ENCODE data around the gene LIN9.
"Not testable (repeated sequence)": the region's sequence is repeated elsewhere in the genome, so short reads cannot be mapped to it uniquely, and the experiment has no call there.

Gene LIN9

DNA sequence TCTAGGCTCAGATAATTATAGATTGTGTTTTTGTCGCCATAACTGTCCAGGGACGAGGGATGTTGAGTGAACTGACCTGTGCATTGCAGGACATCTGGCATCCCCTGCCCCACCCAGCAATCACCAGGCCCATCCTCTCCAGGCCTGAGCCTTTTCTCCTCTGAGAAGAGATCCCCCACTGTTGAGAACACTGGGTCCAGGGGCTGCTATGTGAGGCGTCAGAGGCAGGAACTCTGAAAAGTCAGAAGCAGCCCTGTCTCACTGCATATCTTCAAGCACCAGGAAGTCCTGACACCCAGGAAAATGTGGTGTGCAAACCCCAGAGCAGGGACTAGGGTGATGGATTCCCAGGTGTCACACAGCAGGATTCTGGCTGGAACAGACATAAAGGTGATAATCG lies 105.3 kb downstream of the LIN9 start:
- no peak for DNase-seq (ENCODE audit: low spot score)
- in situ Hi-C loops (cut with MboI; ENCODE audit: low sequenced_read_pairs, unreplicated experiment) = no loop called here
- TF ChIP-seq, protein P1, sequence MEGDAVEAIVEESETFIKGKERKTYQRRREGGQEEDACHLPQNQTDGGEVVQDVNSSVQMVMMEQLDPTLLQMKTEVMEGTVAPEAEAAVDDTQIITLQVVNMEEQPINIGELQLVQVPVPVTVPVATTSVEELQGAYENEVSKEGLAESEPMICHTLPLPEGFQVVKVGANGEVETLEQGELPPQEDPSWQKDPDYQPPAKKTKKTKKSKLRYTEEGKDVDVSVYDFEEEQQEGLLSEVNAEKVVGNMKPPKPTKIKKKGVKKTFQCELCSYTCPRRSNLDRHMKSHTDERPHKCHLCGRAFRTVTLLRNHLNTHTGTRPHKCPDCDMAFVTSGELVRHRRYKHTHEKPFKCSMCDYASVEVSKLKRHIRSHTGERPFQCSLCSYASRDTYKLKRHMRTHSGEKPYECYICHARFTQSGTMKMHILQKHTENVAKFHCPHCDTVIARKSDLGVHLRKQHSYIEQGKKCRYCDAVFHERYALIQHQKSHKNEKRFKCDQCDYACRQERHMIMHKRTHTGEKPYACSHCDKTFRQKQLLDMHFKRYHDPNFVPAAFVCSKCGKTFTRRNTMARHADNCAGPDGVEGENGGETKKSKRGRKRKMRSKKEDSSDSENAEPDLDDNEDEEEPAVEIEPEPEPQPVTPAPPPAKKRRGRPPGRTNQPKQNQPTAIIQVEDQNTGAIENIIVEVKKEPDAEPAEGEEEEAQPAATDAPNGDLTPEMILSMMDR (IDR thresholded peaks at IDR 0.05; ENCODE audit: borderline replicate concordance, control extremely low read depth, extremely low read depth, insufficient read depth, missing control alignments) = no peak

DNA sequence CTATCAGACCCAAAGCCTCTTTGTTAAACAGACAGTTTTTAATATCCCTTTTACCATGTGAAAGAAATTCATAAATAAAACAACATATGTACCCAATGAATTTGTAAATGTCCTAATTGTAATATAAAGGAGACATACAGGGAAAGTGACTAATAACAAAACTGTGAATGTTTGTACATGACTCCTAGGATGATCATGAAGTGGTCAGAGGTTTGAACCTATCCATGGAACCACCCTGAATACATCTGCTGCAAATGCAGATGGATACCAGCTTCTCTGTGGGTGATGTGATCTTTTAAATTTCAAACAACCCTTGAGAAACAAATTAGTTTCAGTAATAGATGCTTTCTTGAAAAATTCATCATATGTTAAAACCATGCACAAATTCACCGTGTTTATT lies 105.7 kb downstream of the LIN9 start:
- TF ChIP-seq, protein P1 (IDR thresholded peaks at IDR 0.05; ENCODE audit: borderline replicate concordance, control extremely low read depth, extremely low read depth, insufficient read depth, missing control alignments) = no peak
- in situ Hi-C loops (cut with MboI; ENCODE audit: low sequenced_read_pairs, unreplicated experiment) = no loop called here
- no peak for DNase-seq (ENCODE audit: low spot score)

DNA sequence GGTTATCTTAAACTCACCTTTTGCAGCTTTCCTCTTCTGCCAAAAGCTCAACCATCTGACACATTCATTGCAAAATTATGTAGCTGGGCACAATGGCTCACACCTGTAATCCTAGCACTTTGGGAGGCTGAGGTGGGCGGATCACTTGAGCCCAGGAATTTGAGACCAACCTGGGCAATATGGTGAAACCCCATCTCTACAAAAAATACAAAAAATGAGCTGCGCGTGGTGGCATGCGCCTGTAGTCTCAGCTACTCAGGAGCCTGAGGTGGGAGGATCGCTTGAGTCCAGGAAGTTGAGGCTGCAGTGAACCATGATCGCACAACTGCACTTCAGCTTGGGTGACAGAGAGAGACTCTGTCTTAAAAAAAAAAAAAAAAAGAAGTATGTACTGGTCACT lies 106.3 kb downstream of the LIN9 start:
- in situ Hi-C loops (cut with MboI; ENCODE audit: low sequenced_read_pairs, unreplicated experiment); DNase-seq (ENCODE audit: low spot score): not testable (repeated sequence)

DNA sequence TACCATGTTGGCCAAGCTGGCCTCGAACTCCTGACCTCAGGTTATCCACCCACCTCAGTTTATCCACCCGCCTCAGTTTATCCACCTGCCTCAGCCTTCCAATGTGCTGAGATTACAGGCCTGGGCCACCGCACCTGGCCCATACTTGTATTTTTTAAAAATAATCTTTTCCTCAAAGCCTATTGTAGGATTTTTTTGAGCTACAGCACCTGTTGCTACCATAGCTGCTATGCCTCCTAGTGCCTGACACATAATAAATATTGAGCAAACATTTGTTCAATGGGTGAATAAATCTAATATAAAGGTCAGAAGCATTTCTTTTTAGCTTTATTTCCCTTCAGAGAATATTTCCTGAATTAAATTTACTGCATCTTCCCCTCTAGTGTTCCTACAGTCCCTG lies 106.7 kb downstream of the LIN9 start:
- TF ChIP-seq, protein P1 (IDR thresholded peaks at IDR 0.05; ENCODE audit: borderline replicate concordance, control extremely low read depth, extremely low read depth, insufficient read depth, missing control alignments) = no peak
- DNase-seq (ENCODE audit: low spot score) = no peak
- in situ Hi-C loops (cut with MboI; ENCODE audit: low sequenced_read_pairs, unreplicated experiment) = no loop called here

DNA sequence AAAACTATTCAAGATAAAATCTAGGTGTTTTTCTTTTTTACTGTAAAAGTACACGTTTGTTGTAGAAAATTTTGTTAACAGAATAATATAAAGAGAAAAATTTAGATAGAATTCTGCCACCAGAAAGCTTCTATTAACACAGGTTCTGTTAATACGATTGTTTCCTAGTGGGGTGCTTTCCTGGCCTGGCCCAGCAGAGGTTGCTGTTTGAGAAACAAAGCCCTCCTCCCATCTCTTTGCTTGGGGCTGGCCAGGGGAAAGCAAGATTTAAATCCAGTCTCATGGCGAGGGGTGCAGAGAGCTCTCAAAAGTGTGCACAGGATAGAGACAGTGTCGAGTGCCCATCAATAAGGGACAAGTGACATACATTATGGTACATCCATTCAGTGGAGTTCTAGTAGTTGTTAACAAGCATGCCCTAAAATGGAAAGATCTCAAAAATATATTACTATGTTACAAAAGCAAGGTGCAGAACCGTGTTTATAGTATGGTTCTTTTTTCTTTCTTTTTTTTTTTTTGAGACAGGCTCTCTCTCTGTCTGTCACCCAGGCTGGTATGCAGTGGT lies 107.9 kb downstream of the LIN9 start:
- TF ChIP-seq, protein P1 (IDR thresholded peaks at IDR 0.05; ENCODE audit: borderline replicate concordance, control extremely low read depth, extremely low read depth, insufficient read depth, missing control alignments) = peak; percentile 37
- peak; percentile 68 for DNase-seq (ENCODE audit: low spot score)
- in situ Hi-C loops (cut with MboI; ENCODE audit: low sequenced_read_pairs, unreplicated experiment) = no loop called here

DNA sequence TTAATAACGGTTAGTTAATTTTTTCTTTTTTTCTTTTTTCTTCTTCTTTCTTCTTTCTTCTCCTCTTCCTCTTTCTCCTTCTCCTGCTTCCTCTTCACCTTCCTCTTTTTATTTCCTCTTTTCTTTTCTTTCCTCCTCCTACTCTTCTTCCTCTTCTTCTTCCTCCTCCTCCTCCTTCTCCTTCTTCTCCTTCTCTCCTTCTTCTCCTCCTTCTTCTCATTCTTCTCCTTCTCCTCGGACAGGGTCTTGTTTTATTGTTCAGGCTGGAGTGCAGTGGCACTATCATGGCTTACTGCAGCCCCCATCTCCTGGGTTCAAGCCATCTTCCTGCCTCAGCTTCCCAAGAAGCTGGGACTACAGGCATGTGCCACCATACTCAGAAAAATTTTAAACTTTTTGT lies 109.0 kb downstream of the LIN9 start:
- TF ChIP-seq, protein P1 (IDR thresholded peaks at IDR 0.05; ENCODE audit: borderline replicate concordance, control extremely low read depth, extremely low read depth, insufficient read depth, missing control alignments) = no peak
- in situ Hi-C loops (cut with MboI; ENCODE audit: low sequenced_read_pairs, unreplicated experiment) = no loop called here
- DNase-seq (ENCODE audit: low spot score) = no peak

DNA sequence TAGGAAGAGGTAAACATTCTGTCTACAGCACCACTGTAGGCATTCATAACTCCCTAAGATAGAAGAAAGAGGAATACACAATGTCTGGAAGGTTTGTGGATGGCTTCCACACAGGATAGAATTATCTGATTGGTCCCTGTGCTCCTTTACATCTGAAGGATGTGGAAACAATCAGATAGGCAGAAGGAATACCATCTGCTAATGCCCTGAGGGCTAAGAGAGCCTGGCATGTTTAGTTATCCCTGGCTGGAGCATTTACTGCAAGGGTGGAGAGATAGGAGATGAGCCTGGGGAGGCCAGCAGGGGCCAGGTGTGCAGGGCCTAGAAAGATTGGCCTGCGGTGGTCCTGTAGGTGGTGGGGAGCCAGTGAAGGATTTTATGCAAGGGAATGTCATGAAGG lies 113.8 kb downstream of the LIN9 start:
- in situ Hi-C loops (cut with MboI; ENCODE audit: low sequenced_read_pairs, unreplicated experiment) = no loop called here
- DNase-seq (ENCODE audit: low spot score) = no peak
- TF ChIP-seq, protein P1 (IDR thresholded peaks at IDR 0.05; ENCODE audit: borderline replicate concordance, control extremely low read depth, extremely low read depth, insufficient read depth, missing control alignments) = no peak

Data from GM13976 (cell line).